ENCODE data around the gene SEPTIN10.

GRCh38 chr2:109563288-109563687 is 50.5 kb downstream of the SEPTIN10 start:
- TF ChIP-seq CTCF (IDR thresholded peaks at IDR 0.05) (no peak), SIN3A (IDR thresholded peaks at IDR 0.05; ENCODE audit: borderline replicate concordance, insufficient read depth, low read depth, low read length) (no peak), TCF7L2 (IDR thresholded peaks at IDR 0.05; ENCODE audit: low read depth, low read length) (no peak), REST (IDR thresholded peaks at IDR 0.05; ENCODE audit: insufficient read depth in 1 of 2, low read depth in 2 of 2, low read length in 1 of 2) (no peak)
